ENCODE data around the gene ADRA2C. TPM values are rescaled to one million over a fixed set of nuclear protein-coding genes. Genes with fewer than 3 reads are reported as not detected.

The ADRA2C gene
- total RNA-seq, 1 experiment from 2014 or later = not detected

DNA sequence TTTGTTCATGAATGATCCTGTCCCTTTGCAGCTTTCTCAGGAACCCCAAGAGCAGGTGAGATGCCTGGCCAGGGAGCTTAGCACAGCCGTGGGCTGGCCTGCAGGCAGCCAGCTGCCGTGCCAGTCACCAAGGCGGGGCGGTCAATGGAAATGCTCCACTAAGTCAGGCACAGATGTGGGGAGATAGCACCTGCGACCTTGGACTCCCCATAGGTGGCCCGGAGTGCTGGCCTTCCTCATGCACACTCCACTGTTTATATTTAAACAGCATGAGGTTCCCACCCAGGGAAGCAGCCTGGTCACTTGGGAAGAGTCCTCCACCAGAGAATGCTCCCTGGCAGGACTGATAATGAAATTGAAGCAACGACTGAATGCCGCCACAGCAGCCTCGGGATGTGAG is 14.2 kb upstream of the ADRA2C start:
- BruUV-seq (replicated peaks) = no TSS peak
- no peak overlapping the region for H3K27ac ChIP-seq (ENCODE audit: low read length)
- no peaks in the 10 kb centered on the region for H3K9me3 ChIP-seq (ENCODE audit: low read length)
- H3K79me2 ChIP-seq (ENCODE audit: low read length) = no peaks in the 10 kb centered on the region
- DNase-seq (no peak), ATAC-seq (no peak)
- intact Hi-C loops (cut with micrococcal nuclease) = no loop called here
- H3K4me2 ChIP-seq (ENCODE audit: low read length) = no peak overlapping the region
- no peak overlapping the region for H2AFZ ChIP-seq (ENCODE audit: low read length)
- no peaks in the 10 kb centered on the region for H3K36me3 ChIP-seq (ENCODE audit: low read depth, low read length)
- H3K9ac ChIP-seq (ENCODE audit: low read length) = no peak overlapping the region
- POLR2A ChIA-PET (ENCODE audit: unreplicated experiment) = no interaction called here
- TF ChIP-seq EZH2 (IDR thresholded peaks at IDR 0.05; ENCODE audit: low read length, unreplicated experiment) (no peak), EZH2phosphoT487 (IDR thresholded peaks at IDR 0.05; ENCODE audit: borderline replicate concordance, low read length) (no peak)
- TF ChIP-seq, protein P1, sequence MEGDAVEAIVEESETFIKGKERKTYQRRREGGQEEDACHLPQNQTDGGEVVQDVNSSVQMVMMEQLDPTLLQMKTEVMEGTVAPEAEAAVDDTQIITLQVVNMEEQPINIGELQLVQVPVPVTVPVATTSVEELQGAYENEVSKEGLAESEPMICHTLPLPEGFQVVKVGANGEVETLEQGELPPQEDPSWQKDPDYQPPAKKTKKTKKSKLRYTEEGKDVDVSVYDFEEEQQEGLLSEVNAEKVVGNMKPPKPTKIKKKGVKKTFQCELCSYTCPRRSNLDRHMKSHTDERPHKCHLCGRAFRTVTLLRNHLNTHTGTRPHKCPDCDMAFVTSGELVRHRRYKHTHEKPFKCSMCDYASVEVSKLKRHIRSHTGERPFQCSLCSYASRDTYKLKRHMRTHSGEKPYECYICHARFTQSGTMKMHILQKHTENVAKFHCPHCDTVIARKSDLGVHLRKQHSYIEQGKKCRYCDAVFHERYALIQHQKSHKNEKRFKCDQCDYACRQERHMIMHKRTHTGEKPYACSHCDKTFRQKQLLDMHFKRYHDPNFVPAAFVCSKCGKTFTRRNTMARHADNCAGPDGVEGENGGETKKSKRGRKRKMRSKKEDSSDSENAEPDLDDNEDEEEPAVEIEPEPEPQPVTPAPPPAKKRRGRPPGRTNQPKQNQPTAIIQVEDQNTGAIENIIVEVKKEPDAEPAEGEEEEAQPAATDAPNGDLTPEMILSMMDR (conservative IDR thresholded peaks at IDR 0.05; ENCODE audit: low read depth, low read length) = no peak
- no peaks in the 10 kb centered on the region for H3K4me1 ChIP-seq (ENCODE audit: insufficient read depth, low read length)
- peaks cover 4% of the 10 kb centered on the region for H3F3A ChIP-seq (ENCODE audit: low read length, unreplicated experiment)
- no peaks in the 10 kb centered on the region for H3K9me2 ChIP-seq (replicated peaks; ENCODE audit: low read length)
- peaks cover 74% of the 10 kb centered on the region for H3K27me3 ChIP-seq (ENCODE audit: low read length)
- CTCF ChIA-PET = no interaction called here
- H4K20me1 ChIP-seq (ENCODE audit: low read length) = no peaks in the 10 kb centered on the region
- no peak overlapping the region for H3K4me3 ChIP-seq (ENCODE audit: low read length)

- no peak overlapping the region for H3K27ac ChIP-seq (ENCODE audit: low read length)
- DNase-seq = no peak
- no peaks in the 10 kb centered on the region for H3K4me1 ChIP-seq (ENCODE audit: insufficient read depth, low read length)
- H3K79me2 ChIP-seq (ENCODE audit: low read length) = no peaks in the 10 kb centered on the region
- TF ChIP-seq EZH2 (IDR thresholded peaks at IDR 0.05; ENCODE audit: low read length, unreplicated experiment) (no peak), EZH2phosphoT487 (IDR thresholded peaks at IDR 0.05; ENCODE audit: borderline replicate concordance, low read length) (no peak)
- TF ChIP-seq, protein P1 (conservative IDR thresholded peaks at IDR 0.05; ENCODE audit: low read depth, low read length) = no peak
- POLR2A ChIA-PET (ENCODE audit: unreplicated experiment) = no interaction called here
- no peaks in the 10 kb centered on the region for H3F3A ChIP-seq (ENCODE audit: low read length, unreplicated experiment)
- H3K36me3 ChIP-seq (ENCODE audit: low read depth, low read length) = no peaks in the 10 kb centered on the region
- intact Hi-C loops (cut with micrococcal nuclease) = no loop called here
- CTCF ChIA-PET = no interaction called here
- H3K4me2 ChIP-seq (ENCODE audit: low read length) = no peak overlapping the region
- H3K4me3 ChIP-seq (ENCODE audit: low read length) = no peak overlapping the region
- H2AFZ ChIP-seq (ENCODE audit: low read length) = no peak overlapping the region
- H3K27me3 ChIP-seq (ENCODE audit: low read length) = peaks cover 71% of the 10 kb centered on the region
- H3K9ac ChIP-seq (ENCODE audit: low read length) = no peak overlapping the region
- ATAC-seq = no peak
- H3K9me2 ChIP-seq (replicated peaks; ENCODE audit: low read length) = no peaks in the 10 kb centered on the region
- H4K20me1 ChIP-seq (ENCODE audit: low read length) = no peaks in the 10 kb centered on the region
- BruUV-seq (replicated peaks) = no TSS peak
- no peaks in the 10 kb centered on the region for H3K9me3 ChIP-seq (ENCODE audit: low read length)
These were observed 12.3 kb upstream of the ADRA2C start for GRCh38 chr4:3753726-3754412.

GRCh38 chr4:3756343-3757059 is 9.7 kb upstream of the ADRA2C start:
- Histone ChIP-seq H4K20me1 (ENCODE audit: low read length) (no peaks in the 10 kb centered on the region), H3K36me3 (ENCODE audit: low read depth, low read length) (no peaks in the 10 kb centered on the region), H3K27ac (ENCODE audit: low read length) (no peak overlapping the region), H3K4me2 (ENCODE audit: low read length) (no peak overlapping the region), H3K4me1 (ENCODE audit: insufficient read depth, low read length) (no peaks in the 10 kb centered on the region), H3K27me3 (ENCODE audit: low read length) (peaks cover 49% of the 10 kb centered on the region), H3K4me3 (ENCODE audit: low read length) (no peak overlapping the region), H2AFZ (ENCODE audit: low read length) (no peak overlapping the region), H3K9me2 (replicated peaks; ENCODE audit: low read length) (no peaks in the 10 kb centered on the region), H3K9ac (ENCODE audit: low read length) (no peak overlapping the region), H3F3A (ENCODE audit: low read length, unreplicated experiment) (no peaks in the 10 kb centered on the region), H3K9me3 (ENCODE audit: low read length) (no peaks in the 10 kb centered on the region), H3K79me2 (ENCODE audit: low read length) (no peaks in the 10 kb centered on the region)
- ATAC-seq = no peak
- ChIA-PET POLR2A (ENCODE audit: unreplicated experiment) (no interaction called here), CTCF (no interaction called here)
- no peak for DNase-seq
- no TSS peak for BruUV-seq (replicated peaks)
- intact Hi-C loops (cut with micrococcal nuclease) = no loop called here
- no peak for TF ChIP-seq EZH2phosphoT487 (IDR thresholded peaks at IDR 0.05; ENCODE audit: borderline replicate concordance, low read length)
- no peak for TF ChIP-seq EZH2 (IDR thresholded peaks at IDR 0.05; ENCODE audit: low read length, unreplicated experiment)
- TF ChIP-seq, protein P1 (conservative IDR thresholded peaks at IDR 0.05; ENCODE audit: low read depth, low read length) = no peak
